ENCODE measurements around the gene NINJ2.

NINJ2 gene

GRCh38 chr12:614411-614970 is 48.8 kb downstream of the NINJ2 start:
- DNase-seq (ENCODE audit: low read depth, low spot score): no peak

GRCh38 chr12:613996-614395 is 49.2 kb downstream of the NINJ2 start:
- no peak for DNase-seq (ENCODE audit: low read depth, low spot score)

GRCh38 chr12:612886-613285 is 50.4 kb downstream of the NINJ2 start:
- no peak for DNase-seq (ENCODE audit: low read depth, low spot score)

- no peak for DNase-seq (ENCODE audit: low read depth, low spot score)
Observed at GRCh38 chr12:612293-612692, 51.0 kb downstream of the NINJ2 start.

- DNase-seq (ENCODE audit: low read depth, low spot score): no peak
Observed at GRCh38 chr12:611721-612120, 51.5 kb downstream of the NINJ2 start.

GRCh38 chr12:608921-609320 is 54.3 kb downstream of the NINJ2 start:
- DNase-seq (ENCODE audit: low read depth, low spot score): no peak

GRCh38 chr12:608413-608812 is 54.8 kb downstream of the NINJ2 start:
- DNase-seq (ENCODE audit: low read depth, low spot score): no peak

GRCh38 chr12:607541-608001 is 55.7 kb downstream of the NINJ2 start:
- no peak for DNase-seq (ENCODE audit: low read depth, low spot score)

- no peak for DNase-seq (ENCODE audit: low read depth, low spot score)
Observed at GRCh38 chr12:604956-605355, 58.3 kb downstream of the NINJ2 start.

GRCh38 chr12:602700-603068 is 60.6 kb downstream of the NINJ2 start:
- DNase-seq (ENCODE audit: low read depth, low spot score): no peak

- no peak for DNase-seq (ENCODE audit: low read depth, low spot score)
Observed at GRCh38 chr12:601976-602699, 61.1 kb downstream of the NINJ2 start.

GRCh38 chr12:599756-600155 is 63.5 kb downstream of the NINJ2 start:
- DNase-seq (ENCODE audit: low read depth, low spot score): no peak

GRCh38 chr12:597926-598568 is 65.2 kb downstream of the NINJ2 start:
- no peak for DNase-seq (ENCODE audit: low read depth, low spot score)

GRCh38 chr12:593396-594270 is 69.6 kb downstream of the NINJ2 start:
- DNase-seq (ENCODE audit: low read depth, low spot score): no peak

- no peak for DNase-seq (ENCODE audit: low read depth, low spot score)
Observed at GRCh38 chr12:592024-592505, 71.2 kb downstream of the NINJ2 start.

- DNase-seq (ENCODE audit: low read depth, low spot score): no peak
Observed at GRCh38 chr12:591167-592023, 71.8 kb downstream of the NINJ2 start.

- DNase-seq (ENCODE audit: low read depth, low spot score): no peak
Observed at GRCh38 chr12:590206-590750, 73.0 kb downstream of the NINJ2 start.

- DNase-seq (ENCODE audit: low read depth, low spot score): no peak
Observed at GRCh38 chr12:588646-589045, 74.6 kb downstream of the NINJ2 start.

- DNase-seq (ENCODE audit: low read depth, low spot score): no peak
Observed at GRCh38 chr12:588024-588322, 75.3 kb downstream of the NINJ2 start.

- DNase-seq (ENCODE audit: low read depth, low spot score): no peak
Observed at GRCh38 chr12:587132-588023, 75.9 kb downstream of the NINJ2 start.
